T-cell (primary cell): ENCODE measurements around the gene SLC6A19. TPM values are rescaled to one million over a fixed set of nuclear protein-coding genes. Genes with fewer than 3 reads are reported as not detected.

Experiments used
- ATAC-seq, 4 experiments: fragments of 200-7000 bp in 3 of 4; fragments of 150-1000 bp in 1 of 4; cut with Tn5 transposase; replicated peaks in 1 of 4; 1 replicate in 3 of 4; 2 replicates in 1 of 4; pipeline ENCODE4 v1.10.0; 2021; ENCODE audit warnings: moderate library complexity in 3 of 4, mild to moderate bottlenecking in 2 of 4, moderate number of reproducible peaks in 1 of 4
- CTCF ChIA-PET, 2 donors: fragments of 300-600 bp; sonication (Branson Sonifier 250); formaldehyde crosslinking; loops; one replicate each; lab custom pipeline; 2022; ENCODE audit warnings: antibody characterized with exemption in 2 of 2; lab: Charles Lee
- POLR2A ChIA-PET, 2 donors: fragments of 300-600 bp; sonication (Branson Sonifier 250); formaldehyde crosslinking; loops; one replicate each; lab custom pipeline; 2022; ENCODE audit warnings: antibody characterized with exemption in 2 of 2; lab: Charles Lee
- DNase-seq, 35 experiments: peaks; one replicate each; pipeline versions ENCODE4 v3.0.0 to v3.0.0-alpha.2; 2013 to 2023
- H3K27ac ChIP-seq: one replicate; pipeline ENCODE4 v1.5.1; 2013; ENCODE audit warnings: low read length
- H3K27me3 ChIP-seq, 2 experiments: replicated peaks in 1 of 2; 1 replicate in 1 of 2; 2 replicates in 1 of 2; pipeline versions ENCODE4 v1.6.1 to v1.7.0; 2013; ENCODE audit warnings: low read length in 1 of 2, mixed read lengths in 1 of 2; ENCODE audit not compliant: control insufficient read depth in 2 of 2, insufficient read depth in 2 of 2; ENCODE audit errors: extremely low read depth in 1 of 2
- H3K36me3 ChIP-seq, 2 donors: 1 replicate in 1 of 2; 2 replicates in 1 of 2; pipeline versions ENCODE4 v1.6.1 to v1.7.0; 2013; ENCODE audit warnings: low read length in 1 of 2; ENCODE audit not compliant: control insufficient read depth in 2 of 2, insufficient read depth in 1 of 2; ENCODE audit errors: extremely low read depth in 1 of 2
- H3K4me1 ChIP-seq, 2 experiments: 1 replicate in 1 of 2; 2 replicates in 1 of 2; pipeline versions ENCODE4 v1.6.1 to v1.7.0; 2013; ENCODE audit warnings: low read length in 2 of 2, mixed read lengths in 1 of 2; ENCODE audit not compliant: insufficient read depth in 2 of 2, control insufficient read depth in 1 of 2; ENCODE audit errors: extremely low read depth in 1 of 2
- H3K4me3 ChIP-seq, 2 donors: 1 replicate in 1 of 2; 2 replicates in 1 of 2; pipeline versions ENCODE4 v1.5.1 to v1.7.0; 2013; ENCODE audit warnings: mild to moderate bottlenecking in 2 of 2, low read length in 1 of 2, moderate library complexity in 1 of 2; ENCODE audit not compliant: control insufficient read depth in 1 of 2; ENCODE audit errors: extremely low read depth in 1 of 2
- H3K9me3 ChIP-seq: 2 replicates; pipeline ENCODE4 v1.7.0; 2013
- H3K27ac Mint-ChIP-seq, 2 donors: one replicate each; pipeline ENCODE4 v1.8.0; 2020 to 2021; ENCODE audit warnings: mild to moderate bottlenecking in 2 of 2, mixed read lengths in 2 of 2
- H3K27me3 Mint-ChIP-seq, 2 donors: one replicate each; pipeline ENCODE4 v1.8.0; 2021 to 2022; ENCODE audit warnings: mixed read lengths in 2 of 2
- H3K36me3 Mint-ChIP-seq: one replicate; pipeline ENCODE4 v1.8.0; 2021; ENCODE audit warnings: mixed read lengths
- H3K4me1 Mint-ChIP-seq, 3 donors: one replicate each; pipeline ENCODE4 v1.8.0; 2020 to 2022; ENCODE audit warnings: mixed read lengths in 3 of 3, mild to moderate bottlenecking in 1 of 3
- H3K4me3 Mint-ChIP-seq, 3 donors: one replicate each; pipeline ENCODE4 v1.8.0; 2020 to 2022; ENCODE audit warnings: mild to moderate bottlenecking in 3 of 3, mixed read lengths in 3 of 3, moderate library complexity in 3 of 3
- H3K9me3 Mint-ChIP-seq, 3 donors: one replicate each; pipeline ENCODE4 v1.8.0; 2020 to 2022; ENCODE audit warnings: mixed read lengths in 3 of 3
- WGBS: methylation state at CpG from one replicate; pipeline ENCODE4 v1.1.5; 2013; ENCODE audit warnings: missing lambda C conversion rate; ENCODE audit not compliant: insufficient coverage; 5-methylcytosine and 5-hydroxymethylcytosine counted together
- total RNA-seq, 35 experiments: library from RNA in 6 of 35; stranded (reverse) in 6 of 35; fragments of 120-200 nt in 1 of 35; gene quantifications; one replicate each; pipeline versions ENCODE4 v1.2.1 to v1.2.4 and lab custom pipeline; 2013 to 2026

The SLC6A19 gene
- total RNA-seq, 5 donors from 2014 or later (not counting 1 experiment from before 2014, with no cell fraction given), result 0.06 TPM; not detected in 4

DNA sequence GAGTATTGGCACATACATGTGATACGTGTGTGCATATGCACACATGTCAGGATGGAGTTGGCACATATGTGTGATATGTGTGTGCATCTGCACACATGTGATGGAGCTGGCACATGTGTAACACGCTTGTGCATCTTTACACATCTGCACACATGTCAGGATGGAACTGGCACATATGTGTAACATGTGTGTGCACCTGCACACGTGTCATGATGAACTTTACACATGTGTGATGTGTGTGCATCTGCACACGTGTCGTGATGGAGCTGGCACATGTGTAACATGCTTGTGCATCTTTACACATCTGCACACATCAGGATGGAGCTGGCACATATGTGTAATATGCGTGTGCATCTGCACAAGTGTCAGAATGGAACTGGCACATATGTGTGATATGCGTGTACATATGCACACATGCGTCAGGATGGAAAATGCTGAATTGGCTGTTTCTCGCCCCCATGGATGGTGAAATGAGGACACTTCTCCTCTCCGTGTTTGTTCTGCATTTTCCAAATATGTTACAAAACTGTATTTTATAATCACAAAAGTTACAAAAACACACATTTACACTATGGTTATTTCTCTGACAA is 16.3 kb upstream of the SLC6A19 start:
- ChIA-PET CTCF (no interaction called here), POLR2A (no interaction called here)
- ATAC-seq (no peak), DNase-seq (no peak)
- WGBS, result 95% methylated on average over 7 of the region's 10 CpGs
- peaks cover 21% of the 10 kb centered on the region in 2 donors for H3K27me3 Mint-ChIP-seq
- no peaks in the 10 kb centered on the region for H3K9me3 ChIP-seq
- peaks cover 0 to 42% of the 10 kb centered on the region in 2 experiments for H3K27me3 ChIP-seq
- H3K36me3 Mint-ChIP-seq, result no peaks in the 10 kb centered on the region
- no peaks in the 10 kb centered on the region for H3K9me3 Mint-ChIP-seq
- no peak overlapping the region for H3K4me3 ChIP-seq
- no peak overlapping the region for H3K4me3 Mint-ChIP-seq
- no peaks in the 10 kb centered on the region for H3K4me1 ChIP-seq
- no peak overlapping the region for H3K27ac Mint-ChIP-seq
- H3K27ac ChIP-seq, result no peak overlapping the region
- peaks cover 0 to 3% (median 0%) of the 10 kb centered on the region in 3 donors for H3K4me1 Mint-ChIP-seq
- H3K36me3 ChIP-seq, result no peaks in the 10 kb centered on the region

DNA sequence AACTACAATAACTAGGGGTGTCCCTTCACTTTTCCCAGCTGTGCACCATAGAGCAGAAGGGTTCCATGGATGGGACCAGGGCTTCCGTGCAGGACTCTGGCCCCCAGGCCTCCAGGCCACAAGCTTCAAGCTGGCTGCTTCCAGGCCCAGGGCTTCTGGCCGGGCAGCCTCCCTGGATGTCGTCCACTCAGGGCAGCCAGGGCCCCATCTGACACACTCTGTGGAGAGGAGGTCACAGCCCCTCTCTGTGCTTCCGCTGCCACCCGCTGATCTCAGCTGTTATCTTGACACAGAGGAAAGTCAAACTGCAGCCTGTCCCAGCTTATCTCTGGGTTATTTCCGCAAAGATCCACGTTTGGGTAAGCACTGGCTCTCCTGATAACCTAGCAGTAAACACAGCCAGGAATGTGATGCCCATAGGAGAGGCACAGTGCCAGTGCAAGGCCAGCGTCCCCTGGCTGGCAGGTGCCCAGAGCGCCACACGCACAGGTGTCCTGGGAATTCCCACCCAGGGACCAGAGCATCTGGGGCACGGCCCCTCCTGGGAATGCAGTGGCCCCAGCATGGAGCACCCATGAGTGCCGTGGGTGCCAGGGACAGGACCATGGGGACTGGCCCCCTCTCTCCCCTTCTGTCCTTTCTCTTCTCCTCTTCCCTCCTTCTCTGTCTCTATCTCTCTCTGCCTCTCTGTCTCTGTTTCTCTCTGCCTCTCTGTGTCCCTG is 15.6 kb upstream of the SLC6A19 start:
- no peak overlapping the region for H3K27ac ChIP-seq
- CTCF ChIA-PET, result no interaction called here
- POLR2A ChIA-PET, result no interaction called here
- peaks cover 0 to 8% (median 0%) of the 10 kb centered on the region in 3 donors for H3K4me1 Mint-ChIP-seq
- peaks cover 28% of the 10 kb centered on the region in 2 donors for H3K27me3 Mint-ChIP-seq
- no peaks in the 10 kb centered on the region for H3K4me1 ChIP-seq
- H3K36me3 Mint-ChIP-seq, result no peaks in the 10 kb centered on the region
- 87% methylated on average over 11 of the region's 12 CpGs for WGBS
- no peaks in the 10 kb centered on the region for H3K36me3 ChIP-seq
- no peak for ATAC-seq
- H3K27me3 ChIP-seq, result peaks cover 0 to 45% of the 10 kb centered on the region in 2 experiments
- no peaks in the 10 kb centered on the region for H3K9me3 ChIP-seq
- no peak overlapping the region for H3K4me3 ChIP-seq
- no peak for DNase-seq
- H3K9me3 Mint-ChIP-seq, result no peaks in the 10 kb centered on the region
- no peak overlapping the region for H3K4me3 Mint-ChIP-seq
- H3K27ac Mint-ChIP-seq, result no peak overlapping the region

DNA sequence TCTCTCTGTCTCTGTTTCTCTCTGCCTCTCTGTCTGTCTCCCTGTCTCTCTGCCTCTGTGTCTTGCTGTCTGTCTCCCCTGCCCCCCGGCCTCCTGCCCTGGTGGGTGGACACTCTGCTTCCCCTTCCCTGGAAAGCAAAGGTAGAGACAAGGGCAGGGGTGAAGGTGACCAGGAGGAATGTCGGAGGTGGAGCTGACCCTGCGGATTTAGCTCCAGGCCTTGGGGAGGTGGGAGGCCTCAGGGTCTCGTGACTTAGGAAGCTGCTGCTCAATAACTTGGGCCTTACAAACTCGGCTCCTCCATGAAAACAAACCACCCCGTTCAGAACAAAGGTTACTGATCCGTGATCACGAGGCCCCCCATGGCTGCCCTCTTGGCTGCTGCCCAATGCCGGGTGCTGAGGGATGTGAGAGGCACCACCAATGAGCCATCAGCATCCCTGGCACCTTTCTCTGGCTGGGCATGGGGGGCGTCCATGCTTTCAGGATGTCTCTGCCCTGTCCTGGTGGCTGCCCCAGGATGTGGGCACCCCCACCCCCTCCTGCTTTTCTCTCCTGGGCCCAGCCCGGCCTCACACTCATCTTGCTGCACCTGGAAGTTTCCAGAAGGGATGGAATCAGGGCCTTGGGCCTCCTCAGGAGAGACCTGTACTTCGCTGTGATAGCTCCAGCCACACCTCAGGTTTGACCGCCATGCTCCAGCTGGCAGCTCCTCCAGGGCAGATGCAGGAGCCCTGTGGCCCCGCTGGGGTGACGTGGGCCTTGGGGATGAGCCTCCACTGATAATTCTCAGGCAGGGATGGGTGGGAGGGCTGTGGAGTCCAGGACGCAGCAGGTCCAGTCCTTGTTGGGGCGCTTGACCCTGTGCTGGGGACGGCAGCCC is 14.8 kb upstream of the SLC6A19 start:
- no peak for ATAC-seq
- peaks cover 30 to 31% of the 10 kb centered on the region in 2 donors for H3K27me3 Mint-ChIP-seq

DNA sequence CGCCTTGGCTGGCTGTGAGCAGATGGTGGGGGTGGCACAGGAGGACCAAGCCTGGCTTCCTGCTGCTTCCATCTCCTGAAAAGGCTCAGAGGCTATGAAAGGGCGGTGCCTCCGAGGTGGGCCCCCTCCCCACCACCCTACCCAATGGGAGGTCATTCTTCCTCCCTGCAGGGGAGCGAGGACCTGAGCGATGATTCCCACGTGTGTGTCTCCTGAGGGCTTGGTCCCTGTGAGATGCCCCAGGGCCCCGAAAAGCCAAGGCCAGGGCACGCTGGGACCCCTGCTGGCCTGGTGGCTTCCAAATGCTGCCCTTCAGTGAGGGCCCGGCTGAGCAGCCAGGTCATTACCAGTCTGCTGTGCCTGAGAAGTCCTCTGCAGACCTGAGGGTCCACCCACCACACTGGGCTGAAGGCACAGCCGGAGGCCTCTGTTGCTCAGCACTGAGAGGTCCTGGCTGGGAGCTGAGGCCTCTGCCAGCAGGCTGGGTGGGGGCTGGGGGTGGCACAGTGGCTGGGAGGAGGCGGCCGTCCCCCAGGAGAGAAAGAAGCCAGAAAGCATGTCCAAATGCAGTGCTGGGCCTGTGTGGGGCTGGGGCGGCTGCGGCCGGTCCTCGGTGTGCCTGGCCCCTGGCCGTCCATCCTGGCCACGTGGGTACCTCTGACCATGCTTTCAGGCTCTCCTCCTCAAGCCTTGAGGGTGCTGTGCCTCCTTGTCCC is 14.0 kb upstream of the SLC6A19 start:
- Histone ChIP-seq H3K4me3 (no peak overlapping the region), H3K27me3 (peaks cover 0 to 43% of the 10 kb centered on the region in 2 experiments), H3K36me3 (no peaks in the 10 kb centered on the region), H3K4me1 (no peaks in the 10 kb centered on the region), H3K27ac (no peak overlapping the region), H3K9me3 (no peaks in the 10 kb centered on the region)
- Mint-ChIP-seq H3K4me1 (peaks cover 0 to 8% (median 0%) of the 10 kb centered on the region in 3 donors), H3K4me3 (no peak overlapping the region), H3K9me3 (no peaks in the 10 kb centered on the region), H3K27ac (no peak overlapping the region), H3K27me3 (peaks cover 32 to 35% of the 10 kb centered on the region in 2 donors), H3K36me3 (no peaks in the 10 kb centered on the region)
- ATAC-seq (no peak), DNase-seq (no peak)
- 87% methylated on average over 12 of the region's 18 CpGs for WGBS
- POLR2A ChIA-PET, result interaction anchor here in 1 of 2 donors (0.6 kb wide), 1 partner anchor 293 kb away, joined by 4 read pairs; no protein-coding TSS in a partner anchor
- CTCF ChIA-PET, result interaction anchor here in 1 of 2 donors (0.5 kb wide), 1 partner anchor 457 kb away, joined by 4 read pairs; no protein-coding TSS in a partner anchor

More for the DNA sequence above, 14.8 kb upstream of the SLC6A19 start:
- Mint-ChIP-seq H3K36me3 (no peaks in the 10 kb centered on the region), H3K9me3 (no peaks in the 10 kb centered on the region), H3K4me3 (no peak overlapping the region), H3K4me1 (peaks cover 0 to 8% (median 0%) of the 10 kb centered on the region in 3 donors), H3K27ac (no peak overlapping the region)
- Histone ChIP-seq H3K9me3 (no peaks in the 10 kb centered on the region), H3K4me3 (no peak overlapping the region), H3K4me1 (no peaks in the 10 kb centered on the region), H3K27me3 (peaks cover 0 to 43% of the 10 kb centered on the region in 2 experiments), H3K27ac (no peak overlapping the region), H3K36me3 (no peaks in the 10 kb centered on the region)
- DNase-seq, result no peak
- WGBS, result 82% methylated on average over 9 of the region's 18 CpGs
- ChIA-PET CTCF (no interaction called here), POLR2A (interaction anchor here in 1 of 2 donors (0.6 kb wide), 1 partner anchor 294 kb away, joined by 4 read pairs; no protein-coding TSS in a partner anchor)

DNA sequence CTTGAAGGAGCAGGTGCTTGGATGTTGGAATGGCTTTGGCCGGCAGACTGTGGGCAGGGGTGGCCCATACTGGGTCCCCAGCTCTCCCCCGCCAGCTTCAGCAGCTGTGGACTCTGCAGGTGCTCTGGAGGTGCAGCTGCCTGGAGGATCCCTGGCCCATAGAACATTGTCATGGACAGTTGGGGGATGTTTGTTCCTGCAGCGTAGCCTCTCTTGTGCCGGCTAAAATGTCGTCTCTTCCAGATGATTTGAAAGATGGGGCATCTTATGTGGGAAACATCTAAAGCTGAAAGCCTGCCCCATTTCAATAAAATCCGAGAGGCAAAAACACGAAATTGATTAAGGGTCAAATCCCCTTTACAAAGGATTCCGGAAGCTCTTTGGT is 13.5 kb upstream of the SLC6A19 start:
- CTCF ChIA-PET, result interaction anchor here in 1 of 2 donors (0.5 kb wide), 1 partner anchor 457 kb away, joined by 4 read pairs; no protein-coding TSS in a partner anchor
- no peak for DNase-seq
- peaks cover 32 to 37% of the 10 kb centered on the region in 2 donors for H3K27me3 Mint-ChIP-seq

More for the DNA sequence above, 13.5 kb upstream of the SLC6A19 start:
- Histone ChIP-seq H3K4me1 (no peaks in the 10 kb centered on the region), H3K36me3 (no peaks in the 10 kb centered on the region), H3K4me3 (no peak overlapping the region), H3K27me3 (peaks cover 0 to 40% of the 10 kb centered on the region in 2 experiments), H3K9me3 (no peaks in the 10 kb centered on the region), H3K27ac (no peak overlapping the region)
- WGBS, result 93% methylated on average over 3 of the region's 8 CpGs
- H3K27ac Mint-ChIP-seq, result no peak overlapping the region
- no peak for ATAC-seq
- peaks cover 0 to 8% (median 0%) of the 10 kb centered on the region in 3 donors for H3K4me1 Mint-ChIP-seq
- H3K36me3 Mint-ChIP-seq, result no peaks in the 10 kb centered on the region
- no peak overlapping the region for H3K4me3 Mint-ChIP-seq
- no peaks in the 10 kb centered on the region for H3K9me3 Mint-ChIP-seq
- POLR2A ChIA-PET, result no interaction called here
